T-helper 1 cell treated with Interleukin-12 subunit alpha and Interleukin-12 subunit beta and Interleukin-4 antibody, amounts not matched to agents 30 ng/mL and 1 ng/mL, for 36 hours (primary cell): ENCODE measurements around the gene USP34. TPM values are rescaled to one million over a fixed set of nuclear protein-coding genes. Genes with fewer than 3 reads are reported as not detected.
"Not testable (repeated sequence)": the region's sequence is repeated elsewhere in the genome, so short reads cannot be mapped to it uniquely, and the experiment has no call there.

Source experiments
- intact Hi-C: fragments of 100-400 bp; cut with micrococcal nuclease; formaldehyde crosslinking; loops from one replicate; pipeline ENCODE4 v1.15.1; 2024
- total RNA-seq: library from RNA; stranded (reverse); gene quantifications from 2 replicates; pipeline ENCODE4 v1.2.3, GENCODE V29; 2022

The USP34 gene
- total RNA-seq, 1 donor from 2014 or later: 117 TPM

DNA sequence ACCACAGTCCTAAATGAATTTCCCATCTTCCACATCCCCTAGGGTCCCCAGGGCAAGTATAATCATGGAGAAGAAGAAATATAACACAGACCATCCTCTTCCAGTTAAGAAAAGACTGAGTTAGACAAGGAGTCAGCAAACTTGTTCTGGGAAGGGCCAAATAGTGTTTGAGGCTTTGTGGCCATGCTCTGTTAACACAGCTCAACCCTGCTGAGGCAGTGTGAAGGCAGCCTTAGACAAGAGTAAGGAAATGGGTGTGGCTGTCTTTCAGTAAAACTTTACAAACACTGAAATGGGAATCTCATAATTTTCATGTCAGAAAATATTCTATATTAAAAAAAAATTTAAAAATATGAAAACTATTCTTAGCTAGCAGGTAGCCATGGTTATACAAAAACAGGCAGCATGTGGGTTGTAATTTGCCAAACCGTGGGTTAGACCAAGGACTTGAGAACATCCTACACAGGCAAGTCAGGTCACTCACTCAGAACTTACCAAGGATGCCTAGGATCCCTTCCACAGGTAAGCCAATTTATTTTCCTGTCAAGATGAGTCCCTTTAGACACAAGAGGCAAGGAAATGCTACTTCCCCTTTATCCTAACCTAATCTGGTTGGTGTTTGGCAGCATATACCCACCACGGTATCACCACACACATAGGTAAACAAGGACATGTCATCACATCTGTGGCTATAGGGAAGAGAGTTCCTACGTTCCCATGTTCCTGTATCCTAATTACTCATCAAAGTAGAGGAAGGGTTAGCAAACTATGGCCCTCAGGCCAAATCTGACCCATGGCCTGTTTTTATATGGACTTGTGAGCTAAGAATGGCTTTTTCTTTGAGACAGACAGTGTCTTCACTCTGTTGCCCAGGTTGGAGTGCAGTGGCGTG, 277.0 kb downstream of the USP34 start:
- intact Hi-C loops: no loop called here

DNA sequence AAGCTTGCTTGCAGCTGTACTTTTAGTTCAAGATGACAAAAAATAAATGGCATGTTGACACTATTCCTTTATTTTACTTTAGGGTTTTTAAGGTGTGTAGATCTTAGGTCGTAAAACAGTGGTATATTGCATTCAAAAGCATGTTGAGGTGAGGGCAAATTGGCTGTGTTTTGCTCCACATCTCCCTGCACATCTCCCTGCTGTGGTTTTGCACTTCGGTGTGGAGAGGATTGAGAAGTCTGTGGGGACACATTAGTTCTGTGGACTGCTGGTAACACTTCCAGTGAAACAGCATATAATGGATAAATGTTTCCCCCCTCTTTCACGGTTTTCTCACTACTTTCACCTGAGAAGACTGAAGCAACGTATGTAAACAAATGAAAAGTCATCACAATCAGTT, 283.8 kb downstream of the USP34 start:
- intact Hi-C loops: no loop called here

DNA sequence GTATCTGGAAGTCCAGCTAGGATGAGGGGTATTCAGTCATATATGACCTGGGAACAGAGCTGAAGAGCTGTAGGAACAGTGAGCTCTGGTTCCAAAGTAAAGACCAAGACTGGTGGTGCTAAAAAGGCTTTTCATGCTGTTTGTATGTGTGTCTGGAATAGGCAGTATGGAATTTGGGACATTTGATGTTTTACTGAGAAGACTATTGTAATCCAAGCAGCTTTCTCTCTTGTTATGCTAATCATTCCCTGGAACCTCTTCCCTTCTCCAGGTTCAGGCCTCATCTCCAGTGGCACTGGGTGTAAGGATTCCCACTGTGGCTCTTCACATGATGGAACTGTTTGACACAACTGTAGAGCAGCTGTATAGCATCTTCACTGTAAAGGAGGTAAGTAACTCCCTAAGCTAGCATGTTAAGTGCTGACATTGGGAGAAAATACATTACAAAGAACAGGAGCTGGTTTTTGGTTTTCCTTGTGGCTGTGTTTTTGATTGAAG, 285.6 kb downstream of the USP34 start:
- intact Hi-C loops: no loop called here

DNA sequence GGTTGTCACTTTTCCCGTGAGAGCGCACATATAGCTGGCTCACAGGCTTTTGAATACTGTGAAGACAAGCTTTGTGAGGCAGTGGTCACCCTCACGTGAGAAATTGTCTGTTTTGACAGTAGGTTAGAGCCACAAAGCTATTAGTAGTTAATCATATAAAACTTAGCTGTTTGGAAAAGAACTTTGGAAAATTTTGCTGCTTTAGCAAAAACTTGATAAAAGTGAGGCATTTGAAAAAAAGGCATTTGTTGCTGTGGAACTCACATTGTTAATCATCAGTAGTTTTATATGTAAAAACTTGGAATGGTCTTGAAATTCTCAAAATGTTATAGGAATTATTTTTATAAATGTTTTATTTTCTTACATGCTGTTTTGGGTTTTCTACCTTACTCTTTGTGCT, 286.6 kb downstream of the USP34 start:
- intact Hi-C loops: no loop called here

DNA sequence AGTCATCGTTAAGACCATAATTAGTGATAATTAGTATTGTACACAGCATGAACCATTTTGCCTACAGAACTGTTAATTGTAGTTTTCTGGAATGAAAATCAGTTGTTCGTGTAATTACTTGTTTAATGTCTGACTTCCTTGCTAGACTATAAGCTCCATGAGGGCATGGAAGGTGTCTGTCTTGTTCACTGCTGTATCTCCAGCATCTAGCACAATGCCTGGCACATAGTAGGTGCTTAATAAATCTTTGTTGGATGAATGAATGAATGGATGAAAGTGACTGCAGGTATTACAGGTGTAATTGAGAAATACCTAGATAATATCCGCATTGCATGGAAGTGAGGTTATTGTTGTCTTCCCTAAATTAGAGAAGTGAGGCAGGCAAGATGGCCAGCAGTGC, 287.1 kb downstream of the USP34 start:
- intact Hi-C loops: no loop called here

DNA sequence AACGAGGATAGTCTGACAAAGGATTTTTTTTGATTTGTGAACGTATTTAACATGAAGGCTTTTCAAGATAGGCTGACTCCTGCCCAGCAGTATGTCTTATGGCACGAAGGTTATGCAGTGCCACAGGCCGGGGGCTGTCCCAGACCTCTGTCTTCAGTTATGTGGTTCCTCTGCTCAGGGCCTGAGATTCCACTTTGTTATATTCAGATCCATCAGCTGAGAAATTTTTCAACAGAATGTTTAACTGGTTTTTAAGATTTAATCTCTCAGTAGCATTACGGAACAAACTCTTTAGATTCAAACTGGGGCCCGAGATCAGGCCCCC, 288.9 kb downstream of the USP34 start:
- intact Hi-C loops: no loop called here

DNA sequence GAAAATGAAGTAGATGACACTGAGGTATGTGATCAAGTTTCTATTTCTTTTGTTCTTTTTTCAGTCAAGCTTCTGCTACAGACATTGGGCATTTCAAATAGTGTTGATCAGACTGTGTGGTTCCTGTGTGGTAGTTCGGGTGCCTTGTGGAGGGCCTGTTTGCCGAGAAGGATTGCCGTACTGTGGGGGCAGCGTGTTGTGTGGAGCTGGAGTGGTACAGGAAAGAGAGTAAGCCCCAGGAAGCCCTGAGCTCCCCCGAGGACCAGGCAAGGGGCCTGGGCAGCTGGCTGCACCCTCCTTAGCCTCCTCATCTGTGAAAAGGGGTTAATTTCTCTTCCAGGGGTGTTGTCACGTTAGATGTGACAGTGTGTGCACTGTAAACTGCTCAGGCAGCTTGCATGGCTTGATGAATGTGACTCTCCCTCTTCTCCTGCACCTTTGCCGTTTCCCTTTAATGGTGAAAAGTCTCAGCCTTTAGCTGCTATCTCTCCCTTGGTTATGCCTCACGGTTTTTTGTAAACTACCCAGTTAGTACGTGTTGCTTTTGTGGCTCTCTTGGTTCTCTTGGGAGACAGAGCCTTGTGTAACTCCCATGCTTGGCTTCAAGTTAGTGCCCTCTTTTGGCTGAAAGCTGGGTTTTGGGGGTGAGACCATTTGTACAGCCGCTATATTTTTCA, 289.4 kb downstream of the USP34 start:
- intact Hi-C loops: no loop called here

DNA sequence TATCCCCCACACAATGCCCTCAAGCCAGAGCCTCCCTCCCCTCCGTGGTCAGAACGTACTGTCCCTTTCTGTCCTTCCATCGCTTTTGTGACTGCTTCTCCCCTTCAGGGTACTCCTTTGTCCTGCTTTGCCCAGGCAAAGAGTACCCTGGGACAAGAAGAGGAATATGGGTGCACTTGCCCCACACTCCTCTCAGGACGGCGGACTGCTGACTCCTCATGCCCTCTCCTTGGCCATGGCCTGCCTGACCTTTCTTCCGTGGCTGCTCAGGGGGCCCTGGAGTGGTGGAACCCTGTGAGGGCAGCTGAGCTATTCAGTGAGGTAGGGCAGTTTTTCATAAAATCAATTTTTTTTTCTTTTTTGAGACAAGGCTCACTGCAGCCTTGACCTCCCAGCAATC, 290.2 kb downstream of the USP34 start:
- intact Hi-C loops: no loop called here

DNA sequence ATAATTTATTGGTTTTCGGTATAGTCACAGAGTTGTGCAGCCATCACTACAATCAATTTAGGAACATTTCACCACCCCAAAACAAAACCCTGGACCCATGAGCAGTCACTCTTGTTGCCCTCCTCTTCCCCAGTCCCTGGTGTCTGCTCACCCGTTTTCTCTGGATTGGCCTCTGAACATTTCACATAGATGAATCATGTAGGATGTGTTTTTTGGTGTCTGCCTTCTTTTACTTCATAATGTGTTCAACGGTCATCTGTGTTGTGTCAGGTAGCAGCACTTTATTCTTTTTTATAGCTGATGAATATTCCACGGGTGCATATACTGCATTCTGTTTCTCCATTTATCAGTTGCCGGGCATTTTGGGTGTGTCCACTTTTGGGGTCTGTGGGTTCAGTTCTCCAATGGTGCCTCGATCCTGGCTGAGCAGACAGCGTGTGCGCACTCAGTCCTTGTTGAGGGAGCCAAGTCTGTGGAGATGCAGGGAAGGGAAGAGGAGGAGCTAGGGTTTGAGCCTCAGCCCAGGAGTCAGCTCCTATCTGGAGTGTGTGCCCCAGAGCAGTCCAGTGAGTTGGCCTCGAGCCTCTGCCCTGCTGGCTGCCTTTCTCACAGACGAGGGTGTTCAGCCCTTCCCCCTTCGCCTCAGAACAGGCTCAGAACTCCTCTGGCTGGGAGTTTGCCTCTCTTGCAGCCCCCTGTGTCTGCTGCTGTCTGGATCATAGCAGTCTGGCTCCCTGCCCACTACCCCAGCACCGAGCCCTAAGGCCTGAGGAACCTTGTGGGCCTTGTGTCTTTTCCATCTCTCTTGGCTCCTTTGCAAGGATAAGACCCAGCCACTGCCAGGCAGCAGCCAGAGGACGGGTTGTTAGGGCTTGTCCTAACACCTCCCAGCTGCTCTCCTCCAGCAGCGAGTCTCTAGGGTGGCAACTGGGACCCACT, 290.9 kb downstream of the USP34 start:
- intact Hi-C loops: loop anchor here (5.0 kb wide), 1 partner anchor 707 kb away; the partner anchor contains the start of gene CCT4

DNA sequence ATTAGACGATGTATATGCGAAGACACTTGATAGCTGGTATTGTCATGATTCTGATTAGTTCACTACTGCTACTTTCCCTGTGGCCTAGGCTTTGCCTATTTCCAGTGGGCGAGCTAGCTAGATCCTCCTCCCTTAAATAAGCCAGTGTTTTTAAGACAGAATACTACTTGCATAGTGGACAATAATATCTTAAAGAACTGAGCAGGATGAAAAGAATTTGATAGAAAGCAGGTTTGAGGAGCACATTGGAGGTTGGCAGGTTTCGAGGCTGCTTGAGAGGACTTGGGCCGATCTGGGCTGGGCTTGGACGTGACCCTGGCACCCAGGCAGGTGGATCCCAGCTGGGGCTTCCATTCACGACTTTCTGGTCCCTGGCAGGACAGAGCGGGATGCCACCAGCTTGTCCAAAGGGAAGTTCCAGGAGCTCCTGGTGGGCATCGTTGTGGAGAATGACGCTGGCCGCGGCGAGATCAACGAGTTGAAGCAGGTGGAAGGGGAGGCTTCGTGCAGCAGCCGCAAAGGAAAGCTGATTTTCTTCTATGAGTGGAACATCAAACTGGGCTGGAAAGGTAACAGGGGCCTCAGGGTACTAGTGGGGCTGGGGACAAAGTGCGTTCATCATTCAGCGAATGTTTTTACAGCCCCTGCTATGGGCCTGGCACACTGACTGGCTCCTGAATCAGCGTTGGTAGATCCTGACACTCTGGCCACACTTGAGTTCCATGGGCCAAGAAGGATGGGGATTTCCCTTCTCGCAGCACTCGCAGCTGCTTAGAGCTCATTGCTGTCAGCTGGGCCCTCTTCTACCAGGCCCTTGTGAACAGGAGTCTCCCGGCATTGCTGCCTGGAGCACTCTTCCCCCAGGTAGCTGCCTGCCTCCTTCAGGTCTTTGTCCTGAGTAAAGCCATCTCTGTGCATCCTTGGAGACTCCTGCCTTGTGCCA, 292.0 kb downstream of the USP34 start:
- intact Hi-C loops: loop anchor here (5.0 kb wide), 1 partner anchor 708 kb away; the partner anchor contains the start of gene CCT4

DNA sequence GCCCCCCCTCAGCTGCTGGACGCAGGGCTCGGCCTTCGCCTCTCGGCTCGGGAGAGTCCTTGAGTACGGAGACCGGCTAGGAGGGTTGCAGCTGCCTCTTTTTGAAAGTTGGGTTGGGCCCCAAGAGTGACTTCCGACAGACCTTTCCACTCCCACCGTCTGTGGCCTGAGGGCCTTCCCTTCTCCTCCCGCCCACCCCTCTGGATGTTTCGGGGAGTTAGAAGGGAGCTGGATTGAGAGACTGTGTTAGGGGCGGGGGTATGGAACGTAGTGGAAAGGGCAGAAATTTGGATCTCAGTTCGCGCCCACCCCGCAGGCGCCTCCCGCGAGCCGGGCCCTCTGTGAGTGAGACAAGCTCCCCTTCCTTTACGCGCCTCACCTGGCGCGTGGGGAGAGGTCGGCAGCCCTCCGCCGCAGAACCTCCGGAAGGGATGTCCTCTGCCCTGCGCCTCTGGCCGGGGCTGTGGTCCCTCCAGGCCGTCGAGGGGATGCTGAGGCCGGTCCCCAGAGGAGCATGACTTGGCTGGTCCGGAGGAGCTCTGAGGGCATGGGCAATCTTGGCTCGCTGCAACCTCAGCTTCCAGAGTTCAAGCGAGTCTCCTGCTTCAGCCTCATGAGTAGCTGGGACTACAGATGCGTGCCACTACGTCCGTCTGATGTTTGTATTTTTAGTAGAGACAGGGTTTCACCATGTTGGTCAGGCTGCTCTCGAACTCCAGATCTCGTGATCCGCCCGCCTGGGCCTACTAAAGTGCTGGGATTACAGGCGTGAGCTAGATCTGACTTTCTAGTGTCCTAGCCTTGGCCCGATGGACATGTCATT, 292.9 kb downstream of the USP34 start:
- intact Hi-C loops: loop anchor here (1.0 to 5.0 kb wide), 15 partner anchors 33 to 1527 kb away; partner anchors contain the start of genes CCT4, EHBP1, FAM161A and PAPOLG

DNA sequence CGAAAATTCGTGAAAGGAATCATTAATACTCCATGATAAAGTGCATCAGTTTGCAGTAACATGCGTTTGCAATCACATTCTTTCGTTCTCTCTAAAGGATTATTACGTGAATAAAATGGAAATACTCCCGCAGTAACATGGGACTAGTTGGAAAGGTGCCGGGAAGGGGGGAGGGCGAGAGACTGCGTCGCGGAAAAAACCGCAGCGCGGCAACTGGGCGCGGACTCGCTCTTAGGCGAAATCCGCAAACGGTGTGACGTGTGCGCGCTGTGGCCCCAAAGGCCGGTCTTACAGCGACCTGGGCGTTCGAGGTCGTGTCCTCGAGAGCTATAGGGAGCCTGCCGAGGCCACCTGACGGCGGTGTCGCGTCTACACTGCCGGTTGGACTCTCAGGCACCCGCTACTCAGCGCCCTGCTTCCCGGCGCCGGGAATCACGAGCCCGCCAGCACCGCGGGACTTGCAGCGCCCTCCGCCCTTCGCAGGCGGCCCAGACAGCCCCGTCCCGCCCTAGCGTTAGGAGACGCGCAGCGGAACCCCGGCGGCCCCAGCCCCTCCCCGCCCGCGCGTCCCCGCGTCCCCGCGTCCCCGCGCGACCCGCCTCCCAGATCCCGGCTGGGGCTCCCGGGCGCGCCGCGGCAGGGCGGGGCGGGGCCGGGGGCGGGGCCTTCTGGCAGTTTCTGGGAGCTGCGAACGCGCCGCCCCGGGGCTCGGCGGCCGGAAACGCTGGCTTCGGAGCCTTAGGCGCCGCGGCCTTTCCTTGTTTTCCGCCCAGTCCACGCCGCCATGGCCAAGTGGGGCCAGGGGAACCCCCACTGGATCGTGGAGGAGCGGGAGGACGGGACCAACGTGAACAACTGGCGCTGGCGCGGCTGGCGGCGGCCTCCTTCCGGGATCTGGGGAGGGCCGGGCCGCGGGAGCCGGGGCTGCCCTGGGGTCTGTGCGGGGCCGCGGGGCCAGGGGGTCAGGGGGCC, 293.8 kb downstream of the USP34 start:
- intact Hi-C loops: loop anchor here (1.0 to 5.0 kb wide), 15 partner anchors 32 to 1528 kb away; partner anchors contain the start of genes CCT4, EHBP1, FAM161A and PAPOLG

DNA sequence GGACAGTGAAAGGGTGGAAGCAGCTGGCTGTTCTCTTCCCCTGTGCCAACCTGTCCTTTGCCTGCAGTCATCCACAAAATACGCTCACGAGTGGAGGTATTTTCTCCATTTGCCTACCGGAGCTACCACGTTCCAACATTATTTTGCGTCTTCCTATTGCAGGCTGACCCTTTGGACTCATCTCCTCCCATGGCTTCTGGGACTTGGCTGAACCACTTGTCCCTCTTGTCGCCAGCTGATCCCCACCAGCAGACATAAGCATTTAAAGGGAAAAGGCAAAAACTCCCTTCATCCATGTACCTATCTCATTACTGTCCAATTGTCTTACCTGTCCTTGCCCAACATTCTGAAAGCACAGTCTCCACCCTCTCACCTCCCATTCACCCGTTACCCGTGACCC, 295.9 kb downstream of the USP34 start:
- intact Hi-C loops: loop anchor here (5.0 kb wide), 1 partner anchor 712 kb away; the partner anchor contains the start of gene CCT4

DNA sequence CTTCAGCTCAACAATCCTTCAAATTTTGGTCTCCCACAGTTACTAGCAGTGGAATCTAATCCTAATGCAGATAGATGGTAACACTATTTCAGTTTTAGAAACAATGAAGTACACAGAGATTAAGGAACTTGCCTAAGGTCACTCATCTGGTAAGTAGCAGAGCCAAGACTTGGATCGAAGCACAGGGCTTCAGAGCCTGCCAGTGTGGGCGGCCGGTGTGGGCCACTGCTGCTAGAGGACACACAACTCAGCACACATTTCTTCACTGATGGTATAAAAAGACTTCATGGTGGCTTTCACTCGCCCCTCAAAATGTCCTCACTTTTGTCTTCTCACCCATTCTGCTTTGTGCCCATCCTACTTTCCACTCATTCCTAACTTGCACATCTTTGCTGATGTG, 297.8 kb downstream of the USP34 start:
- intact Hi-C loops: no loop called here

DNA sequence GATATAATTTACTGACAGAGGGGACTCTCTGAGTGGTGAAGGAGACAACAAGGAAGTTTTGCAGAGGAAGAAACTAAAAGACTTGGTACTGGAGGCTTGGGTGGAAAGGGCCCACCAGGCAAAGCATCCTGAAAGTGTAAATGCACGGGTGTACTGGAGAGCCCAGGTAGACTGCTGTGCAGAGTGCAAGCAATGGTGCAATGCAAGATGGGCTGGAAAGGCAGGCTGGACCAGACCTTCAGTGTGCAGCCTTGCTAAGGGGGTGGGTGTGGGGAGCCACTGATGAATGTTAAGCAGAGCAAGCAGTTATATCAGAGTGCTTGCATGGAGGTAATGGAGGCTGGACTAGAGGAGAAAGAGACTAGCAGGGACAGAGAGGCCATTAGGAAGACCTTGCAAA, 298.2 kb downstream of the USP34 start:
- intact Hi-C loops: no loop called here

DNA sequence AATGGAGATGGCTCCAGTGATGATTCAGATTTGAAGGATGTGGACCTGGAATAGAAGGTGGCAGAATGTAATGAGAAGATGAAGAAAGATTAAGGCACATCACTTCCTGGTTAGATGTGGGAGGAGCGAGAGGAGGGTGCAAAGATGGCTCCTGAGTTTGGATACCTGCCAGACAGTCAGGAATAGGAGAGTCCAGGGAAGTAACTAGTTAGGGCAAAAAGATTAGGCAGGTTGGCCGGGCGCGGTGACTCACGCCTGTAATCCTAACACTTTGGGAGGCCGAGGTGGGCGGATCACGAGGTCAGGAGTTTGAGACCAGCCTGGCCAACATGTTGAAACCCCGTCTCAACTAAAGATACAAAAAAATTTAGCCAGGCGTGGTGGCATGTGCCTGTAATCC, 303.3 kb downstream of the USP34 start:
- intact Hi-C loops: no loop called here

DNA sequence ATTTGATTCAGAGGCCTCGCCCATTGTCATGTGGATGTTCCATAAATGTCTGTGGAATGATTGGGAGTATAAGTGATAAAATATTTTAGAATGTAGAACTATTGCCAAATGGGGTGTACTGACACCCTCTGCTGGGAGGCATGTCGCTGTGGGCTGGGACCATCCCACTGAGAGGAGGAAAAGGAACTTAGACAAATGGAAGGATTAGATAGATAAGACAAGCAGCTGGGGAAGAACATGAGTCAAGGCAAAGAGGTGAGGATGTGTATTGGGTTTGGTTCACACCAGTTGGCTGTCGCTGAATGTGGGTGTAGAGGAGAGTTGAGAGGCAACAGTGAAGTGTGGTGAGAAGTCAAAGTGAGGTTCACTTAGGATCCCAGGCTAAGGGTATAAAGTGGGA, 304.9 kb downstream of the USP34 start:
- intact Hi-C loops: no loop called here

DNA sequence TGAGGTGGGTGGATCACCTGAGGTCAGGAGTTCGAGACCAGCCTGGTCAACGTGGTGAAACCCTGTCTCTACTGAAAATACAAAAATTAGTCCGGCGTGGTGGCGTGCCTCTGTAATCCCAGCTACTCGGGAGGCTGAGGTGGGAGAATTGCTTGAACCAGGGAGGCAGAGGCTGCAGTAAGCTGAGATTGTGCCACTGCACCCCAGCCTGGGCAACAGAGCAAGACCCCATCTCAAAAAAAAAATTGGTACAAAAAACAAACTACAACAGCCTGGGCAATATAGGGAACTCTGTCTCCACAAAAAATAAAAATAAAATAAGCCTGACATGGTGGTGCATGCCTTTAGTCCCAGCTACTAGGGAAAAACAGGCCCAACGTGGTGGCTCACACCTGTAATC, 305.8 kb downstream of the USP34 start:
- intact Hi-C loops: not testable (repeated sequence)
